ENCODE results near the gene CT47C1.
"Not testable (repeated sequence)": the region's sequence is repeated elsewhere in the genome, so short reads cannot be mapped to it uniquely, and the experiment has no call there.

CT47C1 gene

GRCh38 chrX:119028733-119029330 is 44.0 kb upstream of the CT47C1 start:
- ATAC-seq (ENCODE audit: insufficient read depth, low read depth) = no peak
- no peak for TF ChIP-seq EZH2 (IDR thresholded peaks at IDR 0.05; ENCODE audit: borderline replicate concordance, low read depth, low read length, severe bottlenecking)
- no peak for TF ChIP-seq CTCF (IDR thresholded peaks at IDR 0.05; ENCODE audit: borderline replicate concordance, extremely low read depth, low read length, poor library complexity, severe bottlenecking)

GRCh38 chrX:119029656-119030055 is 43.1 kb upstream of the CT47C1 start:
- not testable (repeated sequence) for H4K20me1 ChIP-seq (ENCODE audit: insufficient read depth, low read length); H2AFZ ChIP-seq (ENCODE audit: low read depth, low read length); H3K9ac ChIP-seq (ENCODE audit: low read depth, low read length); H3K4me3 ChIP-seq (ENCODE audit: low read depth in 1 of 2, low read length in 2 of 2); DNase-seq; H3K27ac ChIP-seq (ENCODE audit: low read length); H3K9me3 ChIP-seq (ENCODE audit: insufficient read depth, low read length, severe bottlenecking); H3K36me3 ChIP-seq (ENCODE audit: insufficient read depth, low read length); H3K4me1 ChIP-seq (ENCODE audit: insufficient read depth, low read length); H3K27me3 ChIP-seq (ENCODE audit: insufficient read depth, low read length, poor library complexity); ATAC-seq (ENCODE audit: insufficient read depth, low read depth); H3K79me2 ChIP-seq (ENCODE audit: insufficient read depth, low read length); H3K4me2 ChIP-seq (ENCODE audit: insufficient read depth, low read length)

More at GRCh38 chrX:119028733-119029330, 44.0 kb upstream of the CT47C1 start:
- no peak overlapping the region for H3K9ac ChIP-seq (ENCODE audit: low read depth, low read length)
- no peaks in the 10 kb centered on the region for H4K20me1 ChIP-seq (ENCODE audit: insufficient read depth, low read length)
- H2AFZ ChIP-seq (ENCODE audit: low read depth, low read length) = no peak overlapping the region
- no peaks in the 10 kb centered on the region for H3K79me2 ChIP-seq (ENCODE audit: insufficient read depth, low read length)
- H3K4me2 ChIP-seq (ENCODE audit: insufficient read depth, low read length) = no peak overlapping the region
- no peak overlapping the region for H3K27ac ChIP-seq (ENCODE audit: low read length)
- H3K27me3 ChIP-seq (ENCODE audit: insufficient read depth, low read length, poor library complexity) = no peaks in the 10 kb centered on the region
- no peaks in the 10 kb centered on the region for H3K4me1 ChIP-seq (ENCODE audit: insufficient read depth, low read length)
- H3K9me3 ChIP-seq (ENCODE audit: insufficient read depth, low read length, severe bottlenecking) = no peaks in the 10 kb centered on the region
- H3K36me3 ChIP-seq (ENCODE audit: insufficient read depth, low read length) = no peaks in the 10 kb centered on the region
- no peak for DNase-seq
- H3K4me3 ChIP-seq (ENCODE audit: low read depth in 1 of 2, low read length in 2 of 2) = no peak overlapping the region

GRCh38 chrX:119030990-119031389 is 41.8 kb upstream of the CT47C1 start:
- no peaks in the 10 kb centered on the region for H3K4me1 ChIP-seq (ENCODE audit: insufficient read depth, low read length)
- ATAC-seq (ENCODE audit: insufficient read depth, low read depth) (no peak), DNase-seq (no peak)
- no peaks in the 10 kb centered on the region for H3K36me3 ChIP-seq (ENCODE audit: insufficient read depth, low read length)
- no peak overlapping the region for H2AFZ ChIP-seq (ENCODE audit: low read depth, low read length)
- no peak for TF ChIP-seq CTCF (IDR thresholded peaks at IDR 0.05; ENCODE audit: borderline replicate concordance, extremely low read depth, low read length, poor library complexity, severe bottlenecking)
- no peak for TF ChIP-seq EZH2 (IDR thresholded peaks at IDR 0.05; ENCODE audit: borderline replicate concordance, low read depth, low read length, severe bottlenecking)
- no peak overlapping the region for H3K9ac ChIP-seq (ENCODE audit: low read depth, low read length)
- H3K27me3 ChIP-seq (ENCODE audit: insufficient read depth, low read length, poor library complexity) = no peaks in the 10 kb centered on the region
- no peak overlapping the region for H3K4me2 ChIP-seq (ENCODE audit: insufficient read depth, low read length)
- H3K79me2 ChIP-seq (ENCODE audit: insufficient read depth, low read length) = no peaks in the 10 kb centered on the region
- no peak overlapping the region for H3K4me3 ChIP-seq (ENCODE audit: low read depth in 1 of 2, low read length in 2 of 2)
- H3K27ac ChIP-seq (ENCODE audit: low read length) = no peak overlapping the region
- no peaks in the 10 kb centered on the region for H4K20me1 ChIP-seq (ENCODE audit: insufficient read depth, low read length)
- H3K9me3 ChIP-seq (ENCODE audit: insufficient read depth, low read length, severe bottlenecking) = no peaks in the 10 kb centered on the region

- no peaks in the 10 kb centered on the region for H3K79me2 ChIP-seq (ENCODE audit: insufficient read depth, low read length)
- H3K27me3 ChIP-seq (ENCODE audit: insufficient read depth, low read length, poor library complexity) = no peaks in the 10 kb centered on the region
- no peaks in the 10 kb centered on the region for H3K36me3 ChIP-seq (ENCODE audit: insufficient read depth, low read length)
- ATAC-seq (ENCODE audit: insufficient read depth, low read depth) (no peak), DNase-seq (no peak)
- no peaks in the 10 kb centered on the region for H3K4me1 ChIP-seq (ENCODE audit: insufficient read depth, low read length)
- no peaks in the 10 kb centered on the region for H4K20me1 ChIP-seq (ENCODE audit: insufficient read depth, low read length)
- H3K9ac ChIP-seq (ENCODE audit: low read depth, low read length) = no peak overlapping the region
- no peak overlapping the region for H3K4me3 ChIP-seq (ENCODE audit: low read depth in 1 of 2, low read length in 2 of 2)
- H2AFZ ChIP-seq (ENCODE audit: low read depth, low read length) = no peak overlapping the region
- H3K9me3 ChIP-seq (ENCODE audit: insufficient read depth, low read length, severe bottlenecking) = no peaks in the 10 kb centered on the region
- TF ChIP-seq EZH2 (IDR thresholded peaks at IDR 0.05; ENCODE audit: borderline replicate concordance, low read depth, low read length, severe bottlenecking) = no peak
- no peak for TF ChIP-seq CTCF (IDR thresholded peaks at IDR 0.05; ENCODE audit: borderline replicate concordance, extremely low read depth, low read length, poor library complexity, severe bottlenecking)
- no peak overlapping the region for H3K4me2 ChIP-seq (ENCODE audit: insufficient read depth, low read length)
- H3K27ac ChIP-seq (ENCODE audit: low read length) = no peak overlapping the region
Observed at GRCh38 chrX:119036107-119037029, 36.4 kb upstream of the CT47C1 start.

Measured in DND-41 (cell line).